Activated T-cell treated with anti-CD3 and anti-CD28 coated beads, Interleukin-2, amount 50 U/mL, for 4 hours (primary cell): ENCODE measurements around the gene SLC17A5. TPM values are rescaled to one million over a fixed set of nuclear protein-coding genes. Genes with fewer than 3 reads are reported as not detected.
"Not testable (repeated sequence)": the region's sequence is repeated elsewhere in the genome, so short reads cannot be mapped to it uniquely, and the experiment has no call there.

Experiments
- ATAC-seq, 2 donors: fragments of 200-7000 bp; cut with Tn5 transposase; one replicate each; pipeline ENCODE4 v1.10.0; 2021
- DNase-seq: peaks from one replicate; pipeline ENCODE4 v3.0.0-alpha.2; 2020
- H3K27me3 Mint-ChIP-seq: one replicate; pipeline ENCODE4 v1.8.0; 2021; ENCODE audit warnings: low read depth, mixed read lengths
- H3K36me3 Mint-ChIP-seq: one replicate; pipeline ENCODE4 v1.8.0; 2022; ENCODE audit warnings: mixed read lengths; ENCODE audit not compliant: insufficient read depth
- H3K4me1 Mint-ChIP-seq: one replicate; pipeline ENCODE4 v1.8.0; 2021; ENCODE audit warnings: low read depth, mixed read lengths
- H3K4me3 Mint-ChIP-seq: one replicate; pipeline ENCODE4 v1.8.0; 2021; ENCODE audit warnings: mild to moderate bottlenecking, moderate library complexity, mixed read lengths
- H3K9me3 Mint-ChIP-seq: one replicate; pipeline ENCODE4 v1.8.0; 2021; ENCODE audit warnings: mixed read lengths
- total RNA-seq, 3 donors: library from RNA; stranded (reverse); gene quantifications; one replicate each; pipeline ENCODE4 v1.2.1, GENCODE V29; 2021

SLC17A5 gene
- total RNA-seq, 3 donors from 2014 or later, result 2.8 to 3.5 (median 3.1) TPM

GRCh38 chr6:73558624-73559398 lies 95.0 kb downstream of the SLC17A5 start:
- H3K27me3 Mint-ChIP-seq, result no peaks in the 10 kb centered on the region
- H3K9me3 Mint-ChIP-seq, result no peaks in the 10 kb centered on the region
- ATAC-seq, result no peak
- no peak for DNase-seq
- no peaks in the 10 kb centered on the region for H3K36me3 Mint-ChIP-seq
- H3K4me3 Mint-ChIP-seq, result no peak overlapping the region
- peaks cover 6% of the 10 kb centered on the region for H3K4me1 Mint-ChIP-seq

DNA sequence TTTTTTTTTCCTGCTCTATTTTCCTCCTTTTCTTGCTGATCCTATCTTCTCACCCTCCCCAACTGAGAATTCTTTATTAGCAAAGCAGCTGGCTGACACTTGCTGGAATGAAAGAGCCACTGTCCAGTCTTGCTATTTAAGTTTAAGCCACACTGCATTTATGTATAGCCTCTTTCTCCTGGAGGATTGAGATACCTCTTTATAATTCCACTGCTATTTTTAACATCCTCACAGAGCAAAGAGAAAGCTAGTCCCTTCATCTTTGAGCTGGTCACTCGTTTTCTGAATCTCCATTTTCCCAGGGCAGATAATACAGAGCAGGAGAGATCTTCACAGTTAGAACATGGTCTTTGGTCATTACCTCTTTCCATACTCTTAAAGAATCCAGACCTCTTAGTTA lies 97.0 kb downstream of the SLC17A5 start:
- no peak for ATAC-seq
- no peaks in the 10 kb centered on the region for H3K36me3 Mint-ChIP-seq
- H3K4me1 Mint-ChIP-seq, result peaks cover 6% of the 10 kb centered on the region
- no peaks in the 10 kb centered on the region for H3K27me3 Mint-ChIP-seq
- DNase-seq, result no peak
- no peak overlapping the region for H3K4me3 Mint-ChIP-seq
- no peaks in the 10 kb centered on the region for H3K9me3 Mint-ChIP-seq

DNA sequence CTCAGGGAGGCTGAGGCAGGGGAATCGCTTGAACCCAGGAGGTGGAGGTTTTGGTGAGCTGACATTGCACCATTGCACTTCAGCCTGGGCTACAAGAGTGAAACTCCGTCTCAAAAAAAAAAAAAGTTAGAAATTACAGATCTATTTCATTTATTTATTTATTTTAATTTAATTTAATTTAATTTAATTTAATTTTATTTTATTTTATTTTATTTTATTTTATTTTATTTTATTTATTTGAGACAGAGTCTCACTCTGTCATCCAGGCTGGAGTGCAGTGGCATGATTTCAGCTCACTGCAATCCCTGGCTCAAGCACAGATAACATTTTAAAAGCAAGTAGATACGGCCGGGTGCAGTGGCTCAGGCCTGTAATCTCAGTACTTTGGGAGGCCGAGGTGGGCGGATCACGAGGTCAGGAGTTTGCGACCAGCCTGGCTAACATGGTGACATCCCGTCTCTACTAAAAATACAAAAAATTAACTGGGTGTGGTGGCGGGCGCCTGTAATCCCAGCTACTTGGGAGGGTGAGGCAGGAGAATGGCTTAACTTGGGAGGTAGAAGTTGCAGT lies 98.3 kb downstream of the SLC17A5 start:
- H3K4me3 Mint-ChIP-seq, ATAC-seq, H3K27me3 Mint-ChIP-seq, DNase-seq, H3K4me1 Mint-ChIP-seq, H3K36me3 Mint-ChIP-seq, H3K9me3 Mint-ChIP-seq: not testable (repeated sequence)

- H3K9me3 Mint-ChIP-seq, H3K4me1 Mint-ChIP-seq, ATAC-seq, DNase-seq, H3K27me3 Mint-ChIP-seq, H3K4me3 Mint-ChIP-seq, H3K36me3 Mint-ChIP-seq: not testable (repeated sequence)
Measured at GRCh38 chr6:73551115-73551514, 102.7 kb downstream of the SLC17A5 start.

DNA sequence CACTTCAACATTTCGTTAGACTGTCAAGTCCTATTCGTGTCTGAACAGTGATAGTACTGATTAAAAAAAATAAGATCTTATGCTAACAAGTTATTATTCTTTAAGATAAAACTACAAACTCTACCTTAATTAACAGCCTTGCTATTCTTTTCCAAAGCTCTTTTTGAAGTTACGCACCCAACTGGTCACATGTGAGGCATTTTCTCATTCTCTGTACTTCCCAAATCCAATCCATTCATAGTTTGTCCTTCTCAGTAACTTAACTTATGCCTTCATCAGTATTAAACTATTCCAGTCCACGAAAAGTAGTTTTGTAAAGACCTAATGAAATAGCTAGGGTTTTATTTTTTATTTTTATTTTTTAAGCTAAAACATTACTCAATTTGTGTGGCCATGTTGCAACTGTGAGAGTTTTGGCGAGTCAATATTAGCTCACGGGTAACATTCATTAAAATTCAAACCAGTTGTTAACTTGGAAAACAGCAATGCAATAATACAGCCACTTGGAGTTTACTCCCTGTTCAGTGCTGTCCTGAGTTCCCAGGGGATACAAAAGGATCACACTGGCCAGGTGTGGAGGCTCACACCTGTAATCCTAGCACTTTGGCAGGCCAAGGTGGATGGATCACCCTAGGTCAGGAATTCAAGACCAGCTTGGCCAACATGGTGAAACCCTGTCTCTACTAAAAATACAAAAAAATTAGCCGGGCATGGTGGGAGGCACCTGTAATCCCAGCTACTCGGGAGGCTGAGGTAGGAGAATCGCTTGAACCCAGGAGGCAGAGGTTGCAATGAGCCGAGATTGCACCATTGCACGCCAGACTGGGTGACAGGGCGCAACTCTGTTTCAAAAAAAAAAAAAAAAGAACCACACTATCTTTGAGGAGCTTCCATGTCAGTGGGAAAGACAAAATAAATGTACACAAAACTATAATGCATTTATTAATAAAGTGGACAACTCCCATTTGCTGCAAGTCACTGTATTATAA lies 105.0 kb downstream of the SLC17A5 start:
- Mint-ChIP-seq H3K9me3 (no peaks in the 10 kb centered on the region), H3K4me3 (no peak overlapping the region)

DNA sequence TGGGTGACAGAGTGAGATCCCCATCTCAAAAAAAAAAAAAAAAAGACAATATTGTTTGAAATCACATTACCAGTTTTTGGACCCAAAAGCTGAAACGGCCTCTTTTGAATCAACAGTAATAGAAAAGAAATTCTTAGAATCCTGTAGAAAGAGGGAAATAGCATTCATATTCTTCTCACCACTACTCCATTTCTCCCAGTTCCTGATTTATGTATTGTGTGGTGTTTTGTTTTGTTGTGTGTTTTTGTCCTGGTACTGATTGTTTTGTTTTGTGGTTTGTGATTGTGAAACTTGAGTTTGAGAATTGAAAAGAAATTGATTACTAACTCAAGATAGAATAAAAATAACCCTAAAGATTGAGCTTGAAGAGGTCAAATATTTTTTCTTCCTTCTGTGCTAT lies 106.8 kb downstream of the SLC17A5 start:
- no peak overlapping the region for H3K4me3 Mint-ChIP-seq

More for the DNA sequence above, 105.0 kb downstream of the SLC17A5 start:
- Mint-ChIP-seq H3K27me3 (no peaks in the 10 kb centered on the region), H3K4me1 (no peaks in the 10 kb centered on the region), H3K36me3 (no peaks in the 10 kb centered on the region)
- no peak for DNase-seq
- no peak for ATAC-seq

More for the DNA sequence above, 106.8 kb downstream of the SLC17A5 start:
- H3K4me1 Mint-ChIP-seq, result no peaks in the 10 kb centered on the region
- no peaks in the 10 kb centered on the region for H3K36me3 Mint-ChIP-seq
- ATAC-seq (no peak), DNase-seq (no peak)
- H3K27me3 Mint-ChIP-seq, result no peaks in the 10 kb centered on the region
- H3K9me3 Mint-ChIP-seq, result no peaks in the 10 kb centered on the region

Other genes with a start within 250 kb of the SLC17A5 start
- 10 to 100 TPM; 27.4 to 36.2 (median 29.6) TPM for gene CGAS, start 201.7 kb downstream of the SLC17A5 start, total RNA-seq
- 10 to 100 TPM; 30.4 to 35.8 (median 35.1) TPM for gene MTO1, start 192.3 kb downstream of the SLC17A5 start, total RNA-seq
- gene EEF1A1, start 133.0 kb downstream of the SLC17A5 start, total RNA-seq, result over 10,000 TPM; 10,240 to 10,910 (median 10,363) TPM
- gene CD109, start 42.2 kb upstream of the SLC17A5 start, total RNA-seq, result 10 to 100 TPM; 10.1 to 20.7 (median 11.2) TPM